ENCODE data around the gene DOK5.

DOK5 gene

GRCh38 chr20:54698373-54698772 is 223.0 kb downstream of the DOK5 start:
- H3K9me3 ChIP-seq (ENCODE audit: low read length): no peaks in the 10 kb centered on the region
- no peak overlapping the region for H3K4me3 ChIP-seq (ENCODE audit: low read length)
- no peak overlapping the region for H2AFZ ChIP-seq (ENCODE audit: low read depth, low read length)
- H3K27me3 ChIP-seq (ENCODE audit: insufficient read depth, low read length): peaks cover 2% of the 10 kb centered on the region
- no peaks in the 10 kb centered on the region for H3K4me1 ChIP-seq (ENCODE audit: insufficient read depth, low read length)
- H3K36me3 ChIP-seq (ENCODE audit: insufficient read depth, low read length): no peaks in the 10 kb centered on the region
